Fibroblast of mammary gland (primary cell): Measurements from ENCODE around the gene PADI6.

Source experiments
- DNase-seq: peaks from one replicate; pipeline ENCODE4 v3.0.0-alpha.2; 2010; ENCODE audit warnings: low read depth
- H3K4me3 ChIP-seq: 2 replicates; pipeline ENCODE4 v1.5.1; 2011; ENCODE audit warnings: low read depth, mild to moderate bottlenecking, low read length, moderate library complexity; ENCODE audit not compliant: control insufficient read depth
- CTCF ChIP-seq: conservative IDR thresholded peaks from 2 replicates; pipeline ENCODE4 v1.5.1; 2011; ENCODE audit warnings: low read depth, low read length, inconsistent platforms; ENCODE audit not compliant: control insufficient read depth, insufficient read depth

PADI6 gene

GRCh38 chr1:17371896-17372295 is at the start of gene PADI6:
Gene PADI6 (plus strand): TSS chr1:17372196. CDS start chr1:17372246, 50 bp downstream.
- DNase-seq, result no peak
- TF ChIP-seq CTCF, result no peak
- no peak within 1 kb of the TSS for H3K4me3 ChIP-seq

- no peak for DNase-seq
- H3K4me3 ChIP-seq, result no peak overlapping the region
Measured at GRCh38 chr1:17328855-17329254, 43.1 kb upstream of the PADI6 start.

GRCh38 chr1:17329610-17330009 is 42.4 kb upstream of the PADI6 start:
- TF ChIP-seq CTCF, result no peak
- no peak for DNase-seq

More at GRCh38 chr1:17328855-17329254, 43.1 kb upstream of the PADI6 start:
- no peak for TF ChIP-seq CTCF

GRCh38 chr1:17330856-17331255 is 41.1 kb upstream of the PADI6 start:
- no peak for DNase-seq
- no peak overlapping the region for H3K4me3 ChIP-seq
- no peak for TF ChIP-seq CTCF

More at GRCh38 chr1:17329610-17330009, 42.4 kb upstream of the PADI6 start:
- no peak overlapping the region for H3K4me3 ChIP-seq

- DNase-seq, result no peak
- no peak overlapping the region for H3K4me3 ChIP-seq
- no peak for TF ChIP-seq CTCF
Measured at GRCh38 chr1:17333081-17333480, 38.9 kb upstream of the PADI6 start.

- TF ChIP-seq CTCF, result peak; percentile 89
- H3K4me3 ChIP-seq, result no peak overlapping the region
- peak; percentile 42 for DNase-seq
Measured at GRCh38 chr1:17335821-17336710, 35.9 kb upstream of the PADI6 start.
